SH-SY5Y (cell line): ENCODE results near the gene GEMIN7.

Experiments
- GATA2 ChIP-seq: IDR thresholded peaks from 2 replicates; pipeline ENCODE4 v1.6.1; 2011; ENCODE audit warnings: mild to moderate bottlenecking, low read depth, low read length
- GATA3 ChIP-seq: IDR thresholded peaks from 2 replicates; pipeline ENCODE4 v1.6.1; 2011; ENCODE audit warnings: low read depth, mild to moderate bottlenecking, low read length, moderate library complexity

- TF ChIP-seq GATA3 (no peak), GATA2 (no peak)
These were observed 8.8 kb upstream of the GEMIN7 start for GRCh38 chr19:45070214-45070613.
